ENCODE measurements around the gene MAMDC2.

MAMDC2 gene

GRCh38 chr9:70222354-70222753, 178.7 kb downstream of the MAMDC2 start:
- Histone ChIP-seq H4K20me1 (ENCODE audit: insufficient read depth, low read length, poor library complexity, severe bottlenecking) (no peaks in the 10 kb centered on the region), H3K4me2 (ENCODE audit: low read depth, low read length, poor library complexity, severe bottlenecking) (no peak overlapping the region), H3K9ac (ENCODE audit: low read depth, low read length, poor library complexity, severe bottlenecking) (no peak overlapping the region), H3K79me2 (ENCODE audit: insufficient read depth, low read length) (no peaks in the 10 kb centered on the region), H3K9me3 (ENCODE audit: insufficient read depth, low read depth, low read length) (no peaks in the 10 kb centered on the region), H3K4me3 (ENCODE audit: low read length, poor library complexity, severe bottlenecking) (no peak overlapping the region), H3K9me2 (replicated peaks; ENCODE audit: low read depth, low read length) (no peaks in the 10 kb centered on the region), H3K36me3 (ENCODE audit: insufficient read depth, low read length) (no peaks in the 10 kb centered on the region), H3K4me1 (ENCODE audit: insufficient read depth, low read length, poor library complexity, severe bottlenecking) (no peaks in the 10 kb centered on the region), H3F3A (ENCODE audit: low read depth) (no peaks in the 10 kb centered on the region), H2AFZ (ENCODE audit: low read length) (no peak overlapping the region), H3K27me3 (ENCODE audit: insufficient read depth, low read length, poor library complexity, severe bottlenecking) (no peaks in the 10 kb centered on the region)
- TF ChIP-seq CTCF (conservative IDR thresholded peaks at IDR 0.05; ENCODE audit: low read length) (no peak), EZH2phosphoT487 (IDR thresholded peaks at IDR 0.05; ENCODE audit: borderline replicate concordance) (no peak)

DNA sequence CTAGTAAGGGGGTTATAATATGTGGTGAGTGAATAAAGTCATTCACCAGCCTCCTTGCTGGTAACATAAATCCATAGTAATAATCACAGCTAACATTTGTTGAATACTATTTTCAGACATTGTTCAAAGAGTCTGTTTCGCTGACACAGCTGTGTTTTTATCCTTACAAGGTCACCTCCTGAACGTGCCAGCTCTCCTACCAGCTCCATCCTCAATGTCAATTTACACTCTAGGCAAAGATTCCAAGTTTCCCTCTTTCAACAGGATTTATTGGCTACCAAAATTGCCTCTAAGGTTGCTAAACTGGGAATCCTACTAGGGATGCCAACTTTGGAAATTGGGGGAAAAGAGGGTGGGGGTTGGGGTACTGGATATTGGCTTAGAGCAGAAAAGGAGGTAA, 184.5 kb downstream of the MAMDC2 start:
- Histone ChIP-seq H2AFZ (ENCODE audit: low read length) (no peak overlapping the region), H3K27me3 (ENCODE audit: insufficient read depth, low read length, poor library complexity, severe bottlenecking) (no peaks in the 10 kb centered on the region), H4K20me1 (ENCODE audit: insufficient read depth, low read length, poor library complexity, severe bottlenecking) (no peaks in the 10 kb centered on the region), H3K9me2 (replicated peaks; ENCODE audit: low read depth, low read length) (no peaks in the 10 kb centered on the region), H3K79me2 (ENCODE audit: insufficient read depth, low read length) (no peaks in the 10 kb centered on the region), H3K4me1 (ENCODE audit: insufficient read depth, low read length, poor library complexity, severe bottlenecking) (no peaks in the 10 kb centered on the region), H3K9ac (ENCODE audit: low read depth, low read length, poor library complexity, severe bottlenecking) (no peak overlapping the region), H3K36me3 (ENCODE audit: insufficient read depth, low read length) (no peaks in the 10 kb centered on the region), H3K4me2 (ENCODE audit: low read depth, low read length, poor library complexity, severe bottlenecking) (no peak overlapping the region), H3K9me3 (ENCODE audit: insufficient read depth, low read depth, low read length) (no peaks in the 10 kb centered on the region), H3K4me3 (ENCODE audit: low read length, poor library complexity, severe bottlenecking) (no peak overlapping the region), H3F3A (ENCODE audit: low read depth) (no peaks in the 10 kb centered on the region)
- TF ChIP-seq CTCF (conservative IDR thresholded peaks at IDR 0.05; ENCODE audit: low read length), result no peak
- TF ChIP-seq EZH2phosphoT487 (IDR thresholded peaks at IDR 0.05; ENCODE audit: borderline replicate concordance), result no peak

DNA sequence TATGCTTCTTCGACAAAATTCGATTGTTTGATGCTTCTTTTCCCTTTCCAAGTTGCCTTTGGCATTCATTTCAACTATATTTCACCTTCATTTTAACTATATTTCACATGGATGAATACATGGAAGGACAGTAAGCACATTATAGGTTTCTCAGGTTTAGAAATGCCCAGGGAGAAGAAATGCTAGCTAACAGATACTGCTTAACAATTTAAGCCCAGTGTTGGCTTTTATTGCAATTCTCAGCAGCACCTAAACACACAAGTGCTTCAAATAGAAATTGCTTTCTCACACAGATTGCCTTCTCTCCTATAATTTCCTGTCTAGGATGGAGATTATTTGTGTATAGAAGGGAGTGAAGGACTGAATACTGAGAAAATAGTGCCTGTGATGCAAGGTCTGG, 185.0 kb downstream of the MAMDC2 start:
- H4K20me1 ChIP-seq (ENCODE audit: insufficient read depth, low read length, poor library complexity, severe bottlenecking), result no peaks in the 10 kb centered on the region
- no peak overlapping the region for H3K4me3 ChIP-seq (ENCODE audit: low read length, poor library complexity, severe bottlenecking)
- no peak overlapping the region for H2AFZ ChIP-seq (ENCODE audit: low read length)
- no peaks in the 10 kb centered on the region for H3K79me2 ChIP-seq (ENCODE audit: insufficient read depth, low read length)
- TF ChIP-seq EZH2phosphoT487 (IDR thresholded peaks at IDR 0.05; ENCODE audit: borderline replicate concordance), result no peak
- no peak for TF ChIP-seq CTCF (conservative IDR thresholded peaks at IDR 0.05; ENCODE audit: low read length)
- no peaks in the 10 kb centered on the region for H3K27me3 ChIP-seq (ENCODE audit: insufficient read depth, low read length, poor library complexity, severe bottlenecking)
- no peak overlapping the region for H3K9ac ChIP-seq (ENCODE audit: low read depth, low read length, poor library complexity, severe bottlenecking)
- no peaks in the 10 kb centered on the region for H3K36me3 ChIP-seq (ENCODE audit: insufficient read depth, low read length)
- no peaks in the 10 kb centered on the region for H3K4me1 ChIP-seq (ENCODE audit: insufficient read depth, low read length, poor library complexity, severe bottlenecking)
- no peaks in the 10 kb centered on the region for H3F3A ChIP-seq (ENCODE audit: low read depth)
- H3K4me2 ChIP-seq (ENCODE audit: low read depth, low read length, poor library complexity, severe bottlenecking), result no peak overlapping the region
- no peaks in the 10 kb centered on the region for H3K9me3 ChIP-seq (ENCODE audit: insufficient read depth, low read depth, low read length)
- no peaks in the 10 kb centered on the region for H3K9me2 ChIP-seq (replicated peaks; ENCODE audit: low read depth, low read length)
